ENCODE results near the gene CROCC.
"Not testable (repeated sequence)": the region's sequence is repeated elsewhere in the genome, so short reads cannot be mapped to it uniquely, and the experiment has no call there.

The CROCC gene

GRCh38 chr1:16961297-16962133 is 39.8 kb downstream of the CROCC start:
- DNase-seq (ENCODE audit: low spot score), result no peak
- in situ Hi-C loops (cut with MboI; ENCODE audit: low pct_unique_long_range_greater_than_20kb, low sequenced_read_pairs, unreplicated experiment), result no loop called here
- TF ChIP-seq, protein P1, sequence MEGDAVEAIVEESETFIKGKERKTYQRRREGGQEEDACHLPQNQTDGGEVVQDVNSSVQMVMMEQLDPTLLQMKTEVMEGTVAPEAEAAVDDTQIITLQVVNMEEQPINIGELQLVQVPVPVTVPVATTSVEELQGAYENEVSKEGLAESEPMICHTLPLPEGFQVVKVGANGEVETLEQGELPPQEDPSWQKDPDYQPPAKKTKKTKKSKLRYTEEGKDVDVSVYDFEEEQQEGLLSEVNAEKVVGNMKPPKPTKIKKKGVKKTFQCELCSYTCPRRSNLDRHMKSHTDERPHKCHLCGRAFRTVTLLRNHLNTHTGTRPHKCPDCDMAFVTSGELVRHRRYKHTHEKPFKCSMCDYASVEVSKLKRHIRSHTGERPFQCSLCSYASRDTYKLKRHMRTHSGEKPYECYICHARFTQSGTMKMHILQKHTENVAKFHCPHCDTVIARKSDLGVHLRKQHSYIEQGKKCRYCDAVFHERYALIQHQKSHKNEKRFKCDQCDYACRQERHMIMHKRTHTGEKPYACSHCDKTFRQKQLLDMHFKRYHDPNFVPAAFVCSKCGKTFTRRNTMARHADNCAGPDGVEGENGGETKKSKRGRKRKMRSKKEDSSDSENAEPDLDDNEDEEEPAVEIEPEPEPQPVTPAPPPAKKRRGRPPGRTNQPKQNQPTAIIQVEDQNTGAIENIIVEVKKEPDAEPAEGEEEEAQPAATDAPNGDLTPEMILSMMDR (IDR thresholded peaks at IDR 0.05; ENCODE audit: extremely low read depth, insufficient read depth, missing control alignments), result no peak

- DNase-seq (ENCODE audit: low spot score); in situ Hi-C loops (cut with MboI; ENCODE audit: low pct_unique_long_range_greater_than_20kb, low sequenced_read_pairs, unreplicated experiment): not testable (repeated sequence)
These were observed 42.4 kb downstream of the CROCC start for GRCh38 chr1:16964169-16964568.

- DNase-seq (ENCODE audit: low spot score), result no peak
- in situ Hi-C loops (cut with MboI; ENCODE audit: low pct_unique_long_range_greater_than_20kb, low sequenced_read_pairs, unreplicated experiment), result no loop called here
These were observed 43.8 kb downstream of the CROCC start for GRCh38 chr1:16965486-16966067.

DNA sequence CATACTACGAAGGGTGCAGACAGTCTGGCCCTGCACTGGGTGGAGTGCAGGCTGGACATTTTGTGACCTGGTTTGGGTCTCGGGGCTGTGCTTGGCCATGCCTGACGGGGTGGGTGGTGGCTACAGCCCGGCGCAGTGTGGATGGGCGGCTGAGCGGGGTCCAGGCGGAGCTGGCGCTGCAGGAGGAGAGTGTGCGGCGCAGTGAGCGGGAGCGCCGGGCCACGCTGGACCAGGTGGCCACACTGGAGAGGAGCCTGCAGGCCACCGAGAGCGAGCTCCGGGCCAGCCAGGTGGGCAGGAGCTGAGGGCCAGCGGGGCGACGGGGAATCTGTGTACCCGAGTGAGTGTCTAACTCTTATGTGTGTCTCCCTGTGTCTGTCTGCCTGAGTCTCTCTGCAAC is 44.6 kb downstream of the CROCC start:
- TF ChIP-seq, protein P1 (IDR thresholded peaks at IDR 0.05; ENCODE audit: extremely low read depth, insufficient read depth, missing control alignments), result no peak
- no peak for DNase-seq (ENCODE audit: low spot score)
- in situ Hi-C loops (cut with MboI; ENCODE audit: low pct_unique_long_range_greater_than_20kb, low sequenced_read_pairs, unreplicated experiment), result no loop called here

More at GRCh38 chr1:16965486-16966067, 43.8 kb downstream of the CROCC start:
- TF ChIP-seq, protein P1 (IDR thresholded peaks at IDR 0.05; ENCODE audit: extremely low read depth, insufficient read depth, missing control alignments), result no peak

GRCh38 chr1:16967095-16967575 is 45.4 kb downstream of the CROCC start:
- in situ Hi-C loops (cut with MboI; ENCODE audit: low pct_unique_long_range_greater_than_20kb, low sequenced_read_pairs, unreplicated experiment), result no loop called here
- DNase-seq (ENCODE audit: low spot score), result no peak
- TF ChIP-seq, protein P1 (IDR thresholded peaks at IDR 0.05; ENCODE audit: extremely low read depth, insufficient read depth, missing control alignments), result no peak

- TF ChIP-seq, protein P1 (IDR thresholded peaks at IDR 0.05; ENCODE audit: extremely low read depth, insufficient read depth, missing control alignments), result no peak
- in situ Hi-C loops (cut with MboI; ENCODE audit: low pct_unique_long_range_greater_than_20kb, low sequenced_read_pairs, unreplicated experiment), result no loop called here
- no peak for DNase-seq (ENCODE audit: low spot score)
These were observed 46.2 kb downstream of the CROCC start for GRCh38 chr1:16967962-16968361.

DNA sequence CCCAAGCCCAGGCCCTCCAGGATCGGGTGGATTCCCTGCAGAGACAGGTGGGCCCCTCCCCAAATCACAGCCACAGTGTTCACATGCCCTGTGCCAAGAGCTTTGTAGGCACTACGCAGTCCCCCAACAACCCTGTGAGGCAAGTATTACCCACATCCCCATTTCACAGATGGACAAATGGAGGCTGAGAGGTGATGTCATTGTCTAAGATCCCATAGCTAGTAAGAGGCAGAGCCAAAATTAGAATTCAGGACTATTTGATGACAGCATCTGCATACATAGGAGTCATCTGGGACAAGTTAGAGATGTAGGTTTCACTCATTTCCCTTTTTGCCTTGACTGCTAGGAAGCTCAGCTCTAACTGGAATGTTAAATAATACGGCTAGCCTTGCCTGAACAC is 46.6 kb downstream of the CROCC start:
- TF ChIP-seq, protein P1 (IDR thresholded peaks at IDR 0.05; ENCODE audit: extremely low read depth, insufficient read depth, missing control alignments), result no peak
- DNase-seq (ENCODE audit: low spot score), result no peak
- in situ Hi-C loops (cut with MboI; ENCODE audit: low pct_unique_long_range_greater_than_20kb, low sequenced_read_pairs, unreplicated experiment), result no loop called here

Data from GM13977 (cell line).